GM12878 (cell line): ENCODE results near the gene CYS1.

Experiments
- ATF3 ChIP-seq: IDR thresholded peaks from 2 replicates; pipeline ENCODE4 v1.6.1; 2011; ENCODE audit warnings: low read depth, mild to moderate bottlenecking, low read length, moderate library complexity, borderline replicate concordance; ENCODE audit errors: extremely low read depth
- CTCF ChIP-seq, 3 experiments: IDR thresholded peaks in 2 of 3; conservative IDR thresholded peaks in 1 of 3; 2 replicates each; pipeline ENCODE4 v1.5.1; 2011; ENCODE audit warnings: low read depth in 3 of 3, low read length in 3 of 3, mild to moderate bottlenecking in 3 of 3, control low read depth in 2 of 3, moderate library complexity in 2 of 3, inconsistent platforms in 1 of 3, mixed read lengths in 1 of 3; ENCODE audit not compliant: control insufficient read depth in 2 of 3, insufficient read depth in 1 of 3; ENCODE audit errors: extremely low read depth in 1 of 3
- EZH2 ChIP-seq: IDR thresholded peaks from 2 replicates; pipeline ENCODE4 v1.6.1; 2012; ENCODE audit warnings: low read depth, mild to moderate bottlenecking, control low read depth, inconsistent platforms, low read length, borderline replicate concordance; ENCODE audit not compliant: control insufficient read depth
- FOXM1 ChIP-seq: IDR thresholded peaks from 2 replicates; pipeline ENCODE4 v1.6.1; 2012; ENCODE audit warnings: low read depth, mild to moderate bottlenecking, inconsistent platforms, low read length, moderate library complexity
- HDAC2 ChIP-seq: fragments of 200-600 bp; sonication (generic); IDR thresholded peaks from 2 replicates; pipeline ENCODE4 v1.6.1; 2017
- MAX ChIP-seq: IDR thresholded peaks from 2 replicates; pipeline ENCODE4 v1.6.1; 2012; ENCODE audit warnings: low read depth, low read length, improper control_type of control experiment
- POLR2AphosphoS5 ChIP-seq: IDR thresholded peaks from 2 replicates; pipeline ENCODE4 v1.6.1; 2011; ENCODE audit warnings: mild to moderate bottlenecking, low read length, inconsistent platforms
- RBBP5 ChIP-seq: fragments of 200-600 bp; sonication (generic); conservative IDR thresholded peaks from 2 replicates; pipeline ENCODE4 v1.6.1; 2016
- SP1 ChIP-seq: IDR thresholded peaks from one replicate; pipeline ENCODE4 v1.6.1; 2011; ENCODE audit warnings: low read depth, low read length
- ZBTB4 ChIP-seq: fragments of 450-650 bp; formaldehyde crosslinking; IDR thresholded peaks from 2 replicates; pipeline ENCODE4 v1.4.0; 2022; ENCODE audit warnings: mild to moderate bottlenecking, moderate library complexity

- TF ChIP-seq CTCF (IDR thresholded peaks at IDR 0.05 in 2 of 3, conservative IDR thresholded peaks at IDR 0.05 in 1 of 3; ENCODE audit: control insufficient read depth in 2 of 3, extremely low read depth in 1 of 3, insufficient read depth in 1 of 3, low read depth in 3 of 3, low read length in 3 of 3) (no peak), EZH2 (no peak), HDAC2 (no peak), ZBTB4 (CRISPR knock-in tag) (no peak), FOXM1 (no peak), MAX (no peak), ATF3 (no peak), RBBP5 (no peak), POLR2AphosphoS5 (no peak), SP1 (no peak)
Observed at GRCh38 chr2:10076988-10077527, 3.2 kb downstream of the CYS1 start.
